GM12865 (cell line): ENCODE results near the gene IFT27.

Experiments used
- DNase-seq: peaks from one replicate; pipeline ENCODE4 v3.0.0; 2010; ENCODE audit warnings: low read depth
- H3K4me3 ChIP-seq: 2 replicates; pipeline ENCODE4 v1.5.1; 2011; ENCODE audit warnings: mild to moderate bottlenecking, low read depth, low read length, control low read depth
- TF ChIP-seq, protein P1 (sequence below): IDR thresholded peaks from 2 replicates; pipeline ENCODE4 v1.5.1; 2011; ENCODE audit warnings: low read length, control low read depth, low read depth, inconsistent platforms; ENCODE audit not compliant: insufficient read depth; ENCODE audit errors: missing control alignments

IFT27 gene

DNA sequence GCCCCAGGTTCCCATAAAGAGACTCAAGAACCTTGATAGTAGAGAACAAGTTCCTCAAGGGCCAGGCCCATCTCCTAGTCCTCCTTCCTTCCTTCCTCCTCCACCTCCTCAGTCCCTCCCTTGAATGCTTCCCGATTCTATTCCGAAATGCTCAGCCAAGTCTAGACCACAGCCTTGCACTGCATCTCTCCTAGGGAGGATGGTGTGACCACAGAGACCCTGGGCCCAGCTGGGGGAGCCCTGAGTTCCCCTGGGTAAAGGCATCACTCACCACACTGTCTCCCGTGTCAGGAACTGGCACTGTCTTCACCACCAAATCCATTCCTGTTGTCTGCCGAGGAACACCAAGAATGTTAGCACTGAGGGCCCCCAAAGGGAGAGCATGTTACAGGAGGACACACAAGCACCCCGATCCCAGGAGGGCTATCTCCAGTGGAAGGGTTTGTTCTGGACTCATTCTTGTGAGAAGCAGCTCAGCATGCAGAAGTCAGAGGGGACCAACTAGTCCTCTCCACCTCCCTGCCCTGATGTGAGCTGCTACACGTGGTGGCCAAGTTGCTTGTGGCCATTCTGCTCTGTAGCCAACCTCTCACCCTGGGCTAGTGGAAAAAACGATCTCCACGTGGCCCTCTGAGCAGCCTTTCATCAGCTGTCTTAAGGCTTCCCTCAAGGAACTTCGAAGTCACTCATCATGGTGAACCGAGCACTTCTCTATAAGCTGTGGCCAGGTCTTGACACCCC is 8.7 kb downstream of the IFT27 start:
- TF ChIP-seq, protein P1, sequence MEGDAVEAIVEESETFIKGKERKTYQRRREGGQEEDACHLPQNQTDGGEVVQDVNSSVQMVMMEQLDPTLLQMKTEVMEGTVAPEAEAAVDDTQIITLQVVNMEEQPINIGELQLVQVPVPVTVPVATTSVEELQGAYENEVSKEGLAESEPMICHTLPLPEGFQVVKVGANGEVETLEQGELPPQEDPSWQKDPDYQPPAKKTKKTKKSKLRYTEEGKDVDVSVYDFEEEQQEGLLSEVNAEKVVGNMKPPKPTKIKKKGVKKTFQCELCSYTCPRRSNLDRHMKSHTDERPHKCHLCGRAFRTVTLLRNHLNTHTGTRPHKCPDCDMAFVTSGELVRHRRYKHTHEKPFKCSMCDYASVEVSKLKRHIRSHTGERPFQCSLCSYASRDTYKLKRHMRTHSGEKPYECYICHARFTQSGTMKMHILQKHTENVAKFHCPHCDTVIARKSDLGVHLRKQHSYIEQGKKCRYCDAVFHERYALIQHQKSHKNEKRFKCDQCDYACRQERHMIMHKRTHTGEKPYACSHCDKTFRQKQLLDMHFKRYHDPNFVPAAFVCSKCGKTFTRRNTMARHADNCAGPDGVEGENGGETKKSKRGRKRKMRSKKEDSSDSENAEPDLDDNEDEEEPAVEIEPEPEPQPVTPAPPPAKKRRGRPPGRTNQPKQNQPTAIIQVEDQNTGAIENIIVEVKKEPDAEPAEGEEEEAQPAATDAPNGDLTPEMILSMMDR: no peak

DNA sequence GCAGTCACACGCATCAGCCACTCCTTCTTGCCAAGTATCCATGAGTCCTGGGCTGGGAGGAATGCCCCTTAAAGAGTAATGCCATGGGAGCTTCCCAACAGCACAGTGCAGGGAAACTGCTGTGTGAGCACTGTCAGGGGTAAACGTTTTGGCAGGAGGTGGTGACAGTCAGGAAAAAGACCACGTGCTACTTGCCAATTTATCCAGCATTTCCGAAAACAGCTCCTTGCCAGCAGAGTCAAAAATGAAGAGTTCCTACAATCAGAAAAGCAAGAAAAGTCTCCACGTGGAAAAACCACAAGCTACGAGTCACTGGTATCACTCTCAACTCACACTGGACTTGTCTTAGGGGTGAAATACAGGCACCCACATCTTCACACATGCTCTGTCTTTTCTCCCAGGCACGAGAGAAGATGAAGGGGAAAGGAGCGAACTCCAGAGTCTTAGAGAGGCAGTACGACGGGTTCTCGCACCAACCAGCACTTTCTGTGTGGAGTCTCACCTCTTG is 9.9 kb downstream of the IFT27 start:
- TF ChIP-seq, protein P1: no peak
- no peak for DNase-seq

More for the DNA sequence above, 8.7 kb downstream of the IFT27 start:
- H3K4me3 ChIP-seq: no peak overlapping the region
- no peak for DNase-seq

DNA sequence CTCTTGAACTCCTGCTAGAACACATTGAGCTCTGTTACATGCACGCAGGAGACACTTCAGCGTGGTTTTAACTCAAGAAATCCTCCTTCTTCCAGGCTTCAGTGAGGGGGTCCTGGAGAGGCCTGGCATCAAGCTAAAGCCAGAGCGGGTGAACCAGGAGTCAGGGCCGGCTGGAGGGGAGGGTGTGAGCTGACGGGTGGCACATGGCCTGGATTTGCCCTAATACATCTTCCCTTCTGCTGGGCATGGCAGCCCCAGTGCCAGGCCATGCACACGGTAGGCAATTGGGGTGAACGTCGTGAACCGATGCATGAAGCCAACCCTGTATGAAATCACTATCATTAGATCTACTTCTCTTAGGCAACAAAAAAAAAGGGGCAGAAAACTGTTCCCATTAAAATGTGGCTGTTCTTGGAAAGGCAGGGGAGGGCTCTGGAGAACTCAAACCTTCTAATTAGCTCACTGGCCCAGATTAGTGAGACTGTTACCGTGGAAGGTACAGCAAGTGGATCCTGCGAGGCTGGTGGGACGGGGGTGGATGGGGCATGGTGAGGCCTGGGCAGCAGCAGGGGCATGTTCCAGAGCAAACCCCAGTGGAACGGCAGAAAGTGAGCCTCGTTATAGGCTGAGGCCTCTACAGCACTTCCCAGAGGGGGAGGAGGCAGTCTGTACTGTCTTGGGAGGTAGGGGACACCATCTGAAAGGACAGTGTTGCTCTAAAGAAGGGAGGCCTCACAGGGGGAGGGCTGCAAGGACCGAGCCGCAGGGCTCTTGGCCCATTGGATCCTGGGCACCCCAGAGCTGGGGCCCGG is 10.6 kb downstream of the IFT27 start:
- TF ChIP-seq, protein P1: no peak
- DNase-seq: no peak
- H3K4me3 ChIP-seq: no peak overlapping the region

More for the DNA sequence above, 9.9 kb downstream of the IFT27 start:
- no peak overlapping the region for H3K4me3 ChIP-seq

DNA sequence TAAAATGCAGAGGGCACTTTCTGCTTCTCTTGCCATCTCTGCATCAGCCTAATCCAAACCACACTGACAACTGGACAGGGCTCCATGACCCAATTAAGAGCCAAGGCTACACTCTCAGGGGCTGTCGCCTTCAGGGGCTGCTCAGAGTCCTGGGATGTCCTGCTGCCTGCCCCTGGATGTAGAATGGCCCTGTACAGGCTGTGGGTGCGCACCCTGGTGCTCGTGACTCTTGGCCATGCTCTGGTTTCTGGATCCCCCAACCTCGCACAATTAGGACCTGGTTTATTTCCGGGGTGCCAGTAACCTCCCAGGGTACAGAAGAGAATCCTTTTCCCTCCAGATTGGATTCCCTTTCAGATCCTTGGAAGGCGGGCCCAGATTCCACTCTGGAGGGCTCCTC is 11.3 kb downstream of the IFT27 start:
- H3K4me3 ChIP-seq: no peak overlapping the region
- TF ChIP-seq, protein P1: no peak
- DNase-seq: no peak

DNA sequence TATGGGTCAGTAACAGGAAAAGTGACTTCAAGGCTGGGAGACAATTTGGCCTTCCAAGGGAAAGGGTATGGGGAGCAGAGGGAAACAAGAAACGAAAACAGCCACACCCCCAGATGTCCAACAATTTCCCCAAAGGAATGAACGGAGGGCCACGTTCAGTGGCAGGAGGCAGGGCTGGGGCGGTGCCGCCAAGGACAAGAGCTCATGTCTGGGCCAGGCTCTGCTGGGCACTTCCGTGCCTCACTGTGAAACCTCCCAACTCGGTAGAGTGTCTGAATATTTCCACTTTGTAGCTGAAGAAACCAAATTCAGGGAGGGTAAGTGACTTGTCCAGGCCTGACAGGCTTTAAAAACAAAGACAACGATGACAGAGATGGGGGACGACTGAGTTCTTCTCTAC is 11.9 kb downstream of the IFT27 start:
- TF ChIP-seq, protein P1: no peak
- no peak overlapping the region for H3K4me3 ChIP-seq
- DNase-seq: no peak

DNA sequence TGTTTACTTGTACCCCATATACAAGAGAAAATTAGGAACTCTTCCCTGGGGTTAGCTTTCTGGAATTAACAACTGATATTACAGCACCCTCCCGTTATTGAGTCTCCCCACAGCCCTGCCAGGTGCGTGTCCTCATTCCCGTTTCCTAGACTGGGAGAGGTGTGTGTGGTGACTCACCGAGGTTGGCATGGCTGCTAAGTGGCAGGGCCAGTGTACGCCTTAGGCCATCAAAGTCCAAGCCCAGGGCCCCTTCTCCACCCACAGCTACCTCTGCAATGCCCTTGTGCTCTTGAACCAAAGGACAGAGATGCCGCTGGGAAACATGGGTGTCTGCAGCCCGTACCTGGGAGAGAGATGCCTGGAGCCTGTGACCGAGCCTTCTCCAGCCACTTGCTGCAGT is 12.3 kb downstream of the IFT27 start:
- no peak overlapping the region for H3K4me3 ChIP-seq
- no peak for DNase-seq
- TF ChIP-seq, protein P1: no peak
